HL-60 (cell line): ENCODE results near the gene OR52K1.

Source experiments
- CTCF ChIP-seq: IDR thresholded peaks from one replicate; pipeline ENCODE4 v1.5.1; 2011; ENCODE audit warnings: low read length, control low read depth, inconsistent platforms; ENCODE audit not compliant: insufficient read depth
- POLR2AphosphoS5 ChIP-seq: IDR thresholded peaks from 2 replicates; pipeline ENCODE4 v1.6.1; 2012; ENCODE audit warnings: low read depth

- TF ChIP-seq POLR2AphosphoS5 (peak; percentile 57; the same call in 1 of the 2 replicates), CTCF (no peak)
Observed at GRCh38 chr11:4467811-4468606, 14.4 kb upstream of the OR52K1 start.
